Endometrial microvascular endothelial cells (primary cell): ENCODE data around the gene CACNA1E. TPM values are rescaled to one million over a fixed set of nuclear protein-coding genes. Genes with fewer than 3 reads are reported as not detected.

Experiments used
- in situ Hi-C: cut with HindIII; loops from 2 replicates; pipeline ENCODE4 v1.10.0; 2017; ENCODE audit warnings: low sequenced_read_pairs, low pct_unique_long_range_greater_than_20kb; ENCODE audit errors: inconsistent ontology term
- total RNA-seq: library from RNA; depleted of rRNA; stranded (reverse); fragments of >200 nt; gene quantifications from one replicate; pipeline ENCODE4 v1.2.3, GENCODE V29; 2015; ENCODE audit errors: inconsistent ontology term

Gene CACNA1E
- total RNA-seq, 1 donor from 2014 or later = not detected

DNA sequence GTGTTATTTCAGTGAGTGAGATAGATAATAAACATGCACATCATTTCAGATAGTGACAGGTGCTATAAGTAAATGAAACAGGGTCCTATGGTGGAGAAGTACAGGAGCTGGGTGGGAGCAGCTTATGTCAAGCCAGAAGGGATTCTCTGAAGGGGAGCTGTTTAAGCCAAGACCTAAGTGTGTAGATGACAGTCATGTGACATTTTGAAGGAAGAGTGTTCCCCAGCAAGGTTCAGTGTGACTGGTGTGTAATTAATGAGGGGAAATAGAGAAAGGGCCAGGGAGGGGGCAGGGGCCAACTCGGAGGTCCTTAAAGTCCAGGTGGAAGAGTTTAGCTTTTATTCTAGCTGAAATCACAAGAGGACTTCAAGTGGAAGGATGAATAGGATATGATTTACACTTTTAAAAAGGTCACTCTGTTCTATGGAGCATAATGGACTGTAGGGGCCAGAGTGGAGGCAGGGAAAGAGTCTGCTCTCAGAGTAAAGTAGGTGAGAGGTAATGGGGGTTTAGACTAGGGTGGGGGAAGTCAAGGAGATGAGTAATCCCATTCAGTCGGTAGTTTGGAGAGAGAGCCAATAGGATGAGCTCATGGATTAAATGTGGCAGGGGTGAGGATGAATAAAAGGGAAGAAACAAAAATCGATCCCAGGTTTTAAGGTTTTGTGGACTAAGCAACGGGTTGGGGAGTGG is 243.1 kb downstream of the CACNA1E start:
- in situ Hi-C loops = no loop called here

DNA sequence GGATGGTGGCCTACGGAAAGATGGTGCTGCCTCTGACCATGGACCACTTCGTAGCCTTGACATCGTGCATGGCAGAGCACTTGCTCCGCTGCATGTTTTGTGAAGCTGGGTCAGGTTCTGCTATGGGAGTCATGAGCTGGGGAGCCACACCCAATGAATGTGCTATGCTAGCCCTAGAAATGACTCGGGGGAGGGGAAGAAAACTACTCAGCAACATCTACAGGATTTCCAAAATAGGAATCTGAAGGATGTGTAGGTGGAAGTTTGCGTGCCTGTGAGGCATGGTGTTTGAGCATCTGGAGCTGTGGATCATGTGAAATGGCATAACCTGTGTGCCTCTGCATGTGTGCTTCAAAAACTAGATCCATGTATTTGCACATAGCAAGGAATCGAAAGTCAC is 247.3 kb downstream of the CACNA1E start:
- in situ Hi-C loops = no loop called here

DNA sequence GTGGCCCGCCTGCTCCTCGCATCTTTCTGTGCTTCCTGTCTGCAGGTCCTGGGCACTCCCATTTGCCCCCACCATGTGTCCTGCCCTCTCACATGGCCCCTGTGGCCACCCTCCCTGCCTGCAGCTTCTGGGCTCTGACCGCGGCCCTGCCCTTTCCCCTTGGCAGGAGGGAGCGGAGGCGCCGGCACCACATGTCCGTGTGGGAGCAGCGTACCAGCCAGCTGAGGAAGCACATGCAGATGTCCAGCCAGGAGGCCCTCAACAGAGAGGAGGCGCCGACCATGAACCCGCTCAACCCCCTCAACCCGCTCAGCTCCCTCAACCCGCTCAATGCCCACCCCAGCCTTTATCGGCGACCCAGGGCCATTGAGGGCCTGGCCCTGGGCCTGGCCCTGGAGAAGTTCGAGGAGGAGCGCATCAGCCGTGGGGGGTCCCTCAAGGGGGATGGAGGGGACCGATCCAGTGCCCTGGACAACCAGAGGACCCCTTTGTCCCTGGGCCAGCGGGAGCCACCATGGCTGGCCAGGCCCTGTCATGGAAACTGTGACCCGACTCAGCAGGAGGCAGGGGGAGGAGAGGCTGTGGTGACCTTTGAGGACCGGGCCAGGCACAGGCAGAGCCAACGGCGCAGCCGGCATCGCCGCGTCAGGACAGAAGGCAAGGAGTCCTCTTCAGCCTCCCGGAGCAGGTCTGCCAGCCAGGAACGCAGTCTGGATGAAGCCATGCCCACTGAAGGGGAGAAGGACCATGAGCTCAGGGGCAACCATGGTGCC is 249.1 kb downstream of the CACNA1E start:
- in situ Hi-C loops = no loop called here

DNA sequence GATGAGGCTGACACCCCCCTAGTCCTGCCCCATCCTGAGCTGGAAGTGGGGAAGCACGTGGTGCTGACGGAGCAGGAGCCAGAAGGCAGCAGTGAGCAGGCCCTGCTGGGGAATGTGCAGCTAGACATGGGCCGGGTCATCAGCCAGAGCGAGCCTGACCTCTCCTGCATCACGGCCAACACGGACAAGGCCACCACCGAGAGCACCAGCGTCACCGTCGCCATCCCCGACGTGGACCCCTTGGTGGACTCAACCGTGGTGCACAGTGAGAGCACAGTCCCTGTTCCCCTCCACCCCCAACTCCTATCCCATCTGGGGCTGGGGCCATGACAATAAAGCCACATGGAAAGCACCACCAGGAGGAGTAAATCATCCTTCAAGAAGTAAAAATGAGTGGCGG is 250.2 kb downstream of the CACNA1E start:
- in situ Hi-C loops = no loop called here

DNA sequence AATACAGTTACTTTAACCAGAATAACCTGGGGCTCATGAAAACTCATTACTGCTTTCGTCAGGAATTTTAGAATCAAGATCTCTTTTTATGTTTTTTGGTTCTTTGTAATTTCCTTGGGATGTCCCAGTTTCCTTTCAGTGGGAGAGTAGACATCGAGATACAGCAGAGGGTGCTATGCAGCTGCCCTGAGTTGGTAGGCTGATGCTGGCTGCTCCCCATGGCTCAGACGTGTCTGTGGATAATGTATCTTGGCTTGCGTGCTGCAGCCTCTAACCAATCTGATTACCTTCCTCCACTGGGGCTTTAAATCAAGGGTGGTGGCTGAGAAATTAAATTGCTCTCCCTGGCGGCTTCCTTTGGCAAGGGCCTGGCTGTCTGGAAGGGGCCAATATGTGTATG is 253.7 kb downstream of the CACNA1E start:
- in situ Hi-C loops = no loop called here

DNA sequence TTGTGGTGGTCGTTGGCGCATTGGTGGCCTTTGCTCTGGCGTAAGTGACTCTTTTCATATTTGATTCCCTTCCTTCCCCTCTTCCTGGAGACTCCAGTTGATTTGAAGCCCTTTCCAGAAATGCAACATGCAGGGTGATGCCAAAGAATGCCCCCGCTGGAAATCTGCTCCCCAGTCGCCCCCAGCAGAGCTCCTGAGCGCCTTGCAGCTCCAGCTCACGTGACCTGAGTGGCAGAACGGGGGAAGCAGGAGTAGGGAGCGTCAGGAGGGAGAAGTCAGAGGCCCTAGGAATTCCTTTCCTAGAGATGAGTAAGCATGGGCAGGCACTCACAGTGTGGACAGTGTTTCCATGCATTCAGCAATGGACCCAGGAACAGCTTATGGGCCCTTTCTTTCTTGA is 255.9 kb downstream of the CACNA1E start:
- in situ Hi-C loops = no loop called here

DNA sequence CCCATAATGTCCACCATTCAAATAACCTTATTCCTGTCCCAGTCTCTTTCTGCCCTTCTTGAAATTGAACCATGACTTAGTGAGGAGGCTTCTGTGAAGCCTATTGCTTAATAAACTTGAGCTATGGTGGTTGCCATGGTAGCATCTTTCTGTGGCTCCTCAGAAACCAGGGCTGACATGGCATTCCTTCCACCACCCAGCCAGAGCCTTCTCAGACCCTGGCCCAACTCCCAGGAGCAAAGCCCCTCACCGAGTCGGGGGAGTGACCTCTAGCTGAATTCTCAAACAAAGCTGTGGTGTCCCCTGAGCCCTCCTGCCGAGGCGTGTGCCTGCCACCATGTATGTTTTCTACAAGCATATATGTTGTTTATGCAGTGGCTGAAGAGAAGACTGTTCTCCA is 259.1 kb downstream of the CACNA1E start:
- in situ Hi-C loops = no loop called here

DNA sequence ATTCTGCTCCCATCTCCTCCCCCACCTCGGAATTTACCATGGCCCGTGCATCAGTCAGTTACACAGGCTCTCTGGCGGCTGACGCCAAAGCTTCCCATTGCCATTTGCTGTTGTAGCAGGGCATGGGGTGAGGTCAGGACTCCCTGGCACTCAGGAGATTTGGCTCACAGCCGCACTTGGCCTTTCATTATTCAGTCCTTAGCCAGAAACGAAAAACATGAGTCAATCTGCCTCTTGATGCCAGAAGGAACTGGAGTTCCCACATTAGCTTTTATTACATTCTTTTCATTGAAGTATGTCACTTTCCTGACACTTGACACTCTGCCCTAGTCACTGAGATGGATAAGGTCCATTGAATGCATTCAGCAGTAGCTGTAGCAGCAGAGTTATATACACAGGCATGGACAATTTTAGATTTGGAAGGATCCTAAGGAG is 260.6 kb downstream of the CACNA1E start:
- in situ Hi-C loops = no loop called here

DNA sequence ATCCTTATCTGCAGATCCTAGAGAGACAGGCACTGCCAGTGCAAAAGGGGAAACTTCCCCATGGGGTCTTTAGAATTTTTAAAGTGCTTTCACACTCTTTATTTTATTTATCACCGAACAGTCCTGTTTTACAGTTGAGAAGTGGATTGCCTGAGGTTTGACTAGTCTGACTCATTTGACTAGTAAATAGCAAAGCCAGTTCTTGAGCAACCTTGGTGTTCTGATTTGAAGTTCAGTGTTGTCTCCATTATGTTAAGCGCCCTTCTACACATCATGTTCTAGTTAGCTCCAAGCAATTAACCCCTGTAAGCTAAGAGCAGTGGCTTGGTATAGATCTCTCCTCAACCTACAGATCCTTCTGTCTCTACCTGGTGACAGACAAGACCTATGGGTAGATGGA is 262.9 kb downstream of the CACNA1E start:
- in situ Hi-C loops = no loop called here

DNA sequence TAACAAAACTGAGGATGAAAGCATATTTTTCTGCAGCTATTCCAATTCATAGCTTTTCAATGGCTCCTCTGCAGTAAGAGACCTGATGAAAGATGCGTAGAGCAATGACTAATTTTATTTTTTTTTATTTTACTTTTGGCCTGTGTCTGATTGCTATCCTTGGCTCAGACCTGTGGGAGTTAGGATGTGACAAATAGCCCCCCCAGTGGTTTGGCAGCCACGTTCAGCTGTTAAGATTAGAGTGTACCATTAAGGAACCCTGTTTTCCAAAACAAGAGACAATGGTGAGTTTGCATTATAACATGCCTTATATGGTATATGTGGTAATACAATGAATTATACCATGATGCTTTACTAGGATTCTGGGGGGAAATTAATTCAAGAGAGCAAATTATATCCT is 264.7 kb downstream of the CACNA1E start:
- in situ Hi-C loops = no loop called here

DNA sequence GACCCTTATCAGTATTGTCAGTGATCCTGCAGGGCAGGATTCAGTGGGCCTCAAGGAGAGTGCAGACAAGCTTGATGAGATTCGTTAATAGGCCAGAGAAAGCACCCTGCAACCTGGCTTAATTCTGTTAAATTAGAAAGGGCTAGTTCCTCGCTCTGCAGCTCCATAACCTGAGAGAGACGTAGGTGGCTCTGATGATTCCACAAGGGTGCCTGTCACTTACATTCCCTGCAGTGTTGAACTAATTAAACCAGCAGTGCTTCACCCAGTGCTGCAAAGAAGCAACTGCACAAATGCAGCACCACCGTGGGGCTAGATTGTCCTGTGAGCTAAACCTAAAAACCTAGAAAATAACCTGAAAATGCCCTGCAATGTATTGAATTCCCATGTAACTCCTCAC is 270.8 kb downstream of the CACNA1E start:
- in situ Hi-C loops = no loop called here

DNA sequence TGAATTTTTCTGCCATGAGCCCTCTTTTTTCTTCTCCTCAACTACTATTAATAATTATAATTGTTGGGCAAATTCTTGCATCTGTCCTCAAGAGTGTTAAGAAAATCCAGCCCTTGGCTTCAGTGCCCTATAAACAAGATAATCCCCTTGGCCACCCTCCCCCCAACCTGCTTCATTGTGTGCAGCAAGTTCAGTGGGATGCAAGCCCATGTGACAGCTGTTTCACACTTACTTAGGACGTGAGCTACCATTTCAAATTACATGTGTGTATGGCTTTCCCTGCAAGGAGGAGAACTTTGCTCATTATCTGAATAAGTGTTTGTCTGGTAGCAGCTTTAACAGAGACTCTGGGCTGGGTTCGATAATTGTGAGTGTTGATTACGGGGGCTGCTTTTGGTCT is 276.2 kb downstream of the CACNA1E start:
- in situ Hi-C loops = no loop called here

DNA sequence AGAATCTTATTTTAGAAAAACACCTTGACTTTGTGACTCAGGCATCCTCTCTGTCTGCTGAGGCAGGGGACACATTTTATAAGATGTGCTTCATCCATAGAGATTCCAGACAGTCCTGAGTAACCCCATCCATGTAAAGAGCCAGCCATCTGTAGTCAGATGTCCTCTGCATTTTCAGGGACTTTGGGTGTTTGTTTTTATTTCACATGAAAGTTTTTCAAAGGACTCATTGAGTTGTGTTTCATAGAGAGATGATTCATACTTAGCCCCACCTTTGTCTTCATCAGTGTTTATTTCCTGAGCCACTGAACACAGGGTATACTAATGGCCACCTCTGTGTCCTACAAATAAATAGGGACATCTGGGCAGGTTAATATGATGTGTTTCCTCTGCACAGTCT is 280.4 kb downstream of the CACNA1E start:
- in situ Hi-C loops = no loop called here

DNA sequence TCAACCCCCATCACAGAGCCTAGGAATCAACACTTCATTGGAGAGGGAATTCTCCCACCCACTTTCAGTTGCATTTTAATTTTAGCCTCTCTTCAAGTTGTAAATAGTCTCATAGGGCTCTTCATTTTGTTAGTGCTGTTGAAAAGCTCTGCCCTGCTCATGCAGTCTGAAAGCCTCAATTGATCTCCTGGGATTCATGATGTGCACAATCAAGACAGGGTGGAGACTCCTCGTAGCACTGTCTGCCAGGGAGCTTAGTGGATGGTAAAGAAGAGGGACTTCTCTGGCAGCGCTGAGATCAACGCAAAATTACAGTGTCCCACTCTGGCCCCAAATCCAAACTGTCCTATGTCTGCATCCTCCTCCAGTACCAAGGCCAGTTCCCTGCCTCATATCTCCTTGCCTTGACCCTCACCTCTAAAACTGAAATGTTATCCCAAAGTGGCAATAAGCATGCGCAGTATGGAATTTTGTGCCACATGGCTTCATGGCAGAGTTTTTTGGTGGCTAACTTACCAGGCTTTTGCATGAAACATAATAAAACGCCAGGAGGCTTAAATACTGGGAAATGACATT is 282.2 kb downstream of the CACNA1E start:
- in situ Hi-C loops = no loop called here

DNA sequence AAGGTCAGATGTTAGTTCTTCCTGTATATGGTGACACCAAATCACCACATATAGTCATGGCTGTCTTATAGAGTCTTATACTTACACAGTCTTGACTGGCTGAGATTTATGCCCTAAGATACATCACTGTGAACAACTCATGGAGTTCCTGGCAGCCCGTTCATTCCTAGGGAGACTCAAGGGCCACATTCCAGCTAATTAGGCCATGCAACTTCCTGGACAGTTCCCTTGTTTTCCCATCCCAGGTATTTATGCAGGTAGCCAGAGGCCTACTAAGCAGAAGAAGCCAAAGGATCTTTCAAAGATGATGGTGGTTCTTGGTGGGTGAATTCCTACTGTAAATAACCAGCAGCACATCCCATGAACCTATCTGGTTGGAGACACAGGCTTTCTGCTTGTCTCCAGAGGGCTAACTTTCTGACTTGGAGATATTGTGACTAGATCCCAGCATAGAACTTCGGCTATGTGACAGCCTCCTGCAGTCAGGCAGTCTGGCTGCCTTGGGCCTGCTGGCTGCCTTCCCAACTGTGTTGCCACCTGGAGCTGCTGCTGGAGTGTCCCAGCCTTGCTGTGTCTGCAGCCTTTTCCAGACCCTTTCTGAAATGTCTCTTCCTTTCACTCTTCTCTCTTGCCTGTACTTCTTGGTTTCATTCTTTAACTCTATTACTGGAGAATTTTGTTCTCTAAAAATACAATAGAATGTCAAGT is 283.8 kb downstream of the CACNA1E start:
- in situ Hi-C loops = no loop called here

DNA sequence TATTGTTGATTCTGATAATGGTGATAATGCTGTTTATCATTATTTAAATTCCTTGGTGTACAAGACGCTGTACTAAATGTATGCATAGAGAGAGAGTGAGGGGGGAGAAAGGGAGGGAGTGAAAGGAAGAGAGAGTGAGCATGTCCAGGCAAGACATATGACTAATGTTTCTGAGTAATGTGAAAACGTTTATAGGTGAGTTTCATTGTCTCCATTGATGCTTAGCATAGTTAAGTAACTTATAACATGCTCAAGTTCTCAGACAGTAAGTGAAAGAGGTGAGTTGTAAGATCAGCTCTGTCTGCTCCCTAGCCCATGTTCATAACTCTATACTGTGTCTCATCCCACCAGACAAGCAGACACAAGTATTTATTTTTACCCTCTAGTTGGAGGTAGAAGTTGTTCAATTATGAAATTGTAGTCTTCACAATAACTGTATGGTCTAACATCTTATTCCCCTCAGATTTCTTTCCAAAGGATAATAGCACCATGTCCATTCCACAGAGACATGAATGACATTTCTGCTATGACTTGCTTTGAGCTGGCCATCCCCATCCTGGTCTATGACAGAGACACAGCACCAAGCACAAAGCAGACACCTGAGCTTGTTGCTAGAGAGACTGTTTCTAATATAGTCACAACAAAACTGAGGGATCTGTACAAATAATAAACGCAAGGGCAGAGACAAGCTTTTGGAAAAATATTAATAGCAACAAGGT is 285.1 kb downstream of the CACNA1E start:
- in situ Hi-C loops = no loop called here

DNA sequence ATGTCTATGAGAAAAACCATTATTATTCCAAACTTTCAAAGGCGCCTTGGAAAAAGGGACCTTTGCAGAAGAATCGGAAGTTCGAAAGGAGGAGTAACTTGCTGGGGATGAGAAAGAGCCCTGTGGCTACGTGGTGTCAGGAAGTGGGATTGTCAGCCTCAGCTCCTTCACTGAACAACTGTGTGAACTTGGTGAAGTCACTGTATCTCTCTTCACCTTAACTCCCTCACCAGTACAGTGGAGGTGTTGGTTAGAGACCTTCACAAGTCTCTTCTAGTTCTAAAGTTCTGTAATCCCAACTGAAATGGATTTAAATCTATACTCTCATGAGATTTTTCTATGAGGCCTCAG is 285.6 kb downstream of the CACNA1E start:
- in situ Hi-C loops = no loop called here

DNA sequence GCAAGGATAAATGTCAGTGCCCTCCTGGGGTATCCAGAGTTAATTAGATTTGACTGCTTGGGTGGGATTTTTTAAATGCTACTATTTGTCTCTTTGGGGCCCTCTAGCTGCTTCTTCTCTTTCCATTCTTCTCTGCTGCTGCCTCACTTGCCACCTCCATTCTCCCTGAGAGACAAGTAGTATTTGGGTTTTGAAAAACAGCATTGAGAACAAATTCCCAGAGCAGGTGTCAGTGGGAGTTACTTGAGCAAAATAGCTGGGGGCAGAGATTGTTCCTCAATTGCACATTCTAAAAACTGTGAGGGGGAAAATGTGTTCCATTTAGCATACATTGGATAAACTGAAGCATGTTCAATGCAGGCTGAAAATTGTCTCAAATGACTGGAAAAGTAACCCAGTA is 286.5 kb downstream of the CACNA1E start:
- in situ Hi-C loops = no loop called here

DNA sequence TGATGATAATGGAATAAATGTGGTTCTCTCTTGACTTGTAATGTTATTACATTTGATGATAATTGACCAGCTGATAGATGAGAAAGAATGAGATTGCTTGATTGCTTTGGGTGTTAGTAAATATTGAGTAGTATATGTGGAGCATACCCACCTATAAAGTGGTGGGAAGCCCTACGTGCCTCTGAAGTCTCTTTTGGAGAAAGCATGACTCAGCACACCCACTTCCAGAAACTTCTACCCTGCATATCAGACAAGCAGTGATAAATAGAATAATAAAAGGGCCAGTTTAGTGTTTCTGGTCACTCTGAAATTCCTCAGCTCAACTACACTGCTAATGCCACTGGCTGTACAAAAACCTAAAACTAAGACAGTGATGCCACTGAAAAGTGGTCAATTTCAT is 289.4 kb downstream of the CACNA1E start:
- in situ Hi-C loops = no loop called here
